ENCODE data around the gene CTSE. TPM values are rescaled to one million over a fixed set of nuclear protein-coding genes. Genes with fewer than 3 reads are reported as not detected.

Gene CTSE
- total RNA-seq, 1 donor from 2014 or later: not detected

DNA sequence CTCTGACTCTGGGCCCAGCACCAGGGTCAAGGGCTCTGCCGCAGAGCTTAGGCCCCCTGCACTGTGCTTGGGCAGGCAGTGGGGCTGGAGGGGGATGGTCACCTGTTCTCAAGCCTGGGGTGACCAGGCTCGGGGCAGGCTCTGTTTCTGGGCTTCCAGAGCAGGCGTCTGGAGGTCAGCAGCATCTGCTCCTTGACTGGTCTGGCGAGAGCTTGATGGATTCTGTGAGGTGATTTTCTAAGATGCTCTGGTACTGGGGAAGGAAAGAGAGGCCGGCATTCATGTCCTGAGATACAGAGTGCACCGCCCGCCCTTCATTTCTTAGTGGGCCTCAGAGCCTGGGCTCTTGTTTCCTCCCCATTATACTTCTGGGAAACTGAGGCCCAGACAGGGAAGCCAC lies 45.0 kb downstream of the CTSE start:
- no peak for DNase-seq (ENCODE audit: low read depth)
- no peak overlapping the region for H3K4me3 ChIP-seq (ENCODE audit: low read depth, low read length)
- TF ChIP-seq CTCF (conservative IDR thresholded peaks at IDR 0.05; ENCODE audit: low read depth, low read length): no peak

- no peak for DNase-seq (ENCODE audit: low read depth)
- H3K4me3 ChIP-seq (ENCODE audit: low read depth, low read length): no peak overlapping the region
- TF ChIP-seq CTCF (conservative IDR thresholded peaks at IDR 0.05; ENCODE audit: low read depth, low read length): peak; percentile 99
Observed at GRCh38 chr1:205977402-205978014, 46.2 kb downstream of the CTSE start.

GRCh38 chr1:205976708-205977401 lies 46.8 kb downstream of the CTSE start:
- H3K4me3 ChIP-seq (ENCODE audit: low read depth, low read length): no peak overlapping the region
- TF ChIP-seq CTCF (conservative IDR thresholded peaks at IDR 0.05; ENCODE audit: low read depth, low read length): peak; percentile 24
- DNase-seq (ENCODE audit: low read depth): no peak

GRCh38 chr1:205976036-205976435 lies 47.7 kb downstream of the CTSE start:
- TF ChIP-seq CTCF (conservative IDR thresholded peaks at IDR 0.05; ENCODE audit: low read depth, low read length): no peak
- no peak for DNase-seq (ENCODE audit: low read depth)
- no peak overlapping the region for H3K4me3 ChIP-seq (ENCODE audit: low read depth, low read length)

DNA sequence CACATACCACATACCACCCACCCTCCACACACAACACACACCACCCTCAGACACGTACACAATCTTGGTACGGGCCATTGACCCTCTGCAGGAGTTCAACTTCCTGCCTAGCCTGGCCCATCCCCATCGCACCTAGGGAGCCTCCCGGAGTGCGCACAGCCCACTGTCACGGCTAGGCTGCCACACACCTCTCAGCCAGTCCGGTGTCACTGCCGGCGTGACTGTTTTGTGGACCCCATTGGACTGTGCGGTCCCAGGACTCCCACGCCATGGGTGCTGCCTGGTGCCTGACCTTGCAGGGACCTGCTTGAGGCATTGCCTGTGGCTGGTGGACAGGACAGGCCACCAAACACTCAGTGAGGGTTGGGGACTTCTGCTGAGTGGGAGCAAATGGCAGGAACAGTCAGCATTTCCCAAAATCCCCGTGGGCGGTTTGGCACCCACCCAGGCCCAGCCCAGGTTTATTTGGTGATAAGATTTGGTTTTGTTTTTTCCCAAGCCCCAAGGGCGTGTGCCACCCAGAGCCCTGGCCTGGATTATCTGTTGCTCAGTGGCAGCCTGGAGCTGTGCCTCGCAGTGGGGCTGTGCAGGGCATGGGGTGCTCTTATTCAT lies 48.2 kb downstream of the CTSE start:
- no peak for DNase-seq (ENCODE audit: low read depth)
- H3K4me3 ChIP-seq (ENCODE audit: low read depth, low read length): no peak overlapping the region
- no peak for TF ChIP-seq CTCF (conservative IDR thresholded peaks at IDR 0.05; ENCODE audit: low read depth, low read length)

- no peak overlapping the region for H3K4me3 ChIP-seq (ENCODE audit: low read depth, low read length)
- TF ChIP-seq CTCF (conservative IDR thresholded peaks at IDR 0.05; ENCODE audit: low read depth, low read length): no peak
- no peak for DNase-seq (ENCODE audit: low read depth)
Observed at GRCh38 chr1:205974712-205975111, 49.0 kb downstream of the CTSE start.

Measured in epithelial cell of proximal tubule (primary cell).